Muscle of arm (tissue), 12 donors: ENCODE measurements around the gene OLFM1. TPM values are rescaled to one million over a fixed set of nuclear protein-coding genes. Genes with fewer than 3 reads are reported as not detected.
"Not testable (repeated sequence)": the region's sequence is repeated elsewhere in the genome, so short reads cannot be mapped to it uniquely, and the experiment has no call there.

ENCODE experiments used
- DNase-seq: peaks from one replicate; pipeline ENCODE4 v3.0.0-alpha.2; 2013
- polyA plus RNA-seq, 12 donors: library from polyadenylated mRNA; unstranded; fragments of 120-200 nt; gene quantifications; one replicate each; pipeline ENCODE4 v1.2.1, GENCODE V29; 2013; ENCODE audit not compliant: insufficient read length in 12 of 12

Gene OLFM1
- polyA plus RNA-seq, 12 donors, result 2.8 to 25.7 (median 4.2) TPM; not detected in 1

DNA sequence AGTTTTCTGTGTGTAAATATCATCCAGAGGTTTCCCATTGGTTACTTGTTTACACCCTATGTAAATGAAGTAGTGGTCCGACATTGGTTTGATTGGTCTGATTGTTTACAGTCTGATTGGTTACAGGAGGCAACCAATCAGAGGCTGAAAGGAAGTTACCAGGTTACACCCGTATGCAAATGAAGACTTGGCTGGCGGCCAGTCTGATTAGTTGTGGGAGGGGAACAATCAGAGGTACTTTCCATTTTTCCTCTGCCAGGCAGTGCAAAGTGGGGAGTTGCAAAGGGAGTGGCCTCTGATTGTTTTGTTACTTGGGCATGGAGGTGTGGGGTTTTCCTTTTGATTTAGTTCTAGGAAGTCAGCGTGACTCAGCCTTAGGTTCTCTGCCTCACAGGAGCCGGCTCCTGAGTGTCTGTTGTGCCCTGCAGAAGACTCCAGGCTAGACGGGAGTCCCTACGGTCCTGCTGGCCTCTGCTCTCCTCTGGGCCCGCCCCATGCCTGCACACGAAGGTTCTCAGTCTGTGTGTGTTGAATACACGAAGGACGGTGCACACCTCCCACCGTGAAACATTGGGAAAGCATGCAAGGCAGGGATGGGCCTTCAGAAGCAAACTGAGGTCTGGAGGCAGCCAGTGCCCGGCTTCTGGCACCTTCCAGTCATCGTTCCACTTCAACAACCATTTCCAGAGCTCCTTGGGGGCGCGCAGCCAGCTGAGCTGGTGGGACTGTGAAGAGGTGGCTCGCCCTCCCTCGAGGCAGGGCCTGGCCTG, 42.9 kb downstream of the OLFM1 start:
- DNase-seq, result no peak

DNA sequence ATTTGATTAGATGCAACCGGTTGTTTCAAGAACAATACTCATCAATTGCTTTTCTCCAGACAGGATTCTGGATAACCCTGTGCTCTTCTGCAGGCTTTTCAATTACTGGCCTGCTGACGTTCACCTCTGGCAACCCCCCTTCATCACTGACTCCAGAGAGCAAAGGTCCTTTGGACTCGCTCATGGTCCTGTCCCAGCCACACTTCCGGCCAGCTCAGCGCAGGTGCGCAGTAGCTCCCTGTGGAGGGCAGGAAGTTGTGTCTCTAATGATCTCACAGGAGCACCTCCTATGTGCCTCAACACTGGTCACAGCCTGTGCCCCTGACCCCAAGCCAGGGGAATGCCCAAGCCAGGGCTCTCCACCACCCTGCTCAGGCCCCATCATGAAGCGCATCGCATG, 44.0 kb downstream of the OLFM1 start:
- DNase-seq, result no peak

DNA sequence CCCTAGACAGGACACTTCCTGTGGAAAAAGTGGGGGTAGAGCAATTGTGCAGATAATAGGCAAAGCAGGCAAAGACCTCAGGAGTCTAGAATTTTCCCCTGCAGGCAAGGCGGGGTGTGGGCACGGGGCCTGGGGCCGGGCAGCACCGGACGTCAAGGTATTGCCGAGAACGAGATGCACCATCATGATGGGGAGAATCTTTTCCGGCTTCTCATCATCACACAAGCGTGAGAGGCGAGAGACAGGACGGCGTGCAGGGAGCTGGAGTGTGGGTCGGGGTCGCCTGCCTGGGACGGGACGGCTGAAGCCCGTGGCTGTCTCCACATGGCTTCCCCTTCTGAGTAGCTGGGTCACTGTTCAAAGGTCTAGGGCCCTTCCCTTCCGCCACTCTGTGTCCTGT, 44.5 kb downstream of the OLFM1 start:
- no peak for DNase-seq

DNA sequence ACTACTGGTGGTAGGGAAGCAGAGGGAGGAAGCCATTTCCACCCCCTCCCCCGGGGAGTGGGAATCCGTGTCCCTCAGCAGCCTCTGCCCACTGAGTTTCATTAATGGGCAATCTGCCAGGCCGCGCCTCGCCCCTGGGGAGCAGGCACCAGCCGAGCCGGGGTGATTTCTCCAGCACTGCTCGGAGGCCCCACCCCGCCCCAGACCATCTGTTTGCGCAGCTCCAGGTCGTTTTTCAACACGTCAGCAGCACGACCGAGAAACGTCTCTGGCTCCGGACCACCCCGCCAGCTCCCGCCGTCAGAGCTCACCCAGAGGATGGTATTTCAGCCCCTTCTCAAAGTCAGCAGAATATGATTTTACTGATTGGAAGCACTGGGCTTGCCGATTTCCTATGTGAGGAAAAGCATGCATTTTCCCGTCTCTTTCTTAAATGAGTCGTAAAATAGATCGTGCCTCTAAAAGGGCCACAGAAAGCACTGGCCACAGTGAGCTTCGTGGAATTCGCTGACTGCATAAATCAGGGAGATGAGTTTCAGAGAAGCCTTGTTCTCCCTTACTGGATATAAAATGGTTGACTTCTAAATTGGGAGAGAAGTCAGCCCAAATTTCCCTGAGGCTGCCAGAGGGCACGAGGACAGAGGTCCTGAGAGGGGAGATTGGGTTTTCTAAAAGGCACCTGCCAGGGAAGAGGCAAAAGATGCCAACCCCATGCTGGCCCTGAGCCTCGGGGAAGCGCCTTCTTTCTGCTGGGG, 47.0 kb downstream of the OLFM1 start:
- DNase-seq, result no peak

DNA sequence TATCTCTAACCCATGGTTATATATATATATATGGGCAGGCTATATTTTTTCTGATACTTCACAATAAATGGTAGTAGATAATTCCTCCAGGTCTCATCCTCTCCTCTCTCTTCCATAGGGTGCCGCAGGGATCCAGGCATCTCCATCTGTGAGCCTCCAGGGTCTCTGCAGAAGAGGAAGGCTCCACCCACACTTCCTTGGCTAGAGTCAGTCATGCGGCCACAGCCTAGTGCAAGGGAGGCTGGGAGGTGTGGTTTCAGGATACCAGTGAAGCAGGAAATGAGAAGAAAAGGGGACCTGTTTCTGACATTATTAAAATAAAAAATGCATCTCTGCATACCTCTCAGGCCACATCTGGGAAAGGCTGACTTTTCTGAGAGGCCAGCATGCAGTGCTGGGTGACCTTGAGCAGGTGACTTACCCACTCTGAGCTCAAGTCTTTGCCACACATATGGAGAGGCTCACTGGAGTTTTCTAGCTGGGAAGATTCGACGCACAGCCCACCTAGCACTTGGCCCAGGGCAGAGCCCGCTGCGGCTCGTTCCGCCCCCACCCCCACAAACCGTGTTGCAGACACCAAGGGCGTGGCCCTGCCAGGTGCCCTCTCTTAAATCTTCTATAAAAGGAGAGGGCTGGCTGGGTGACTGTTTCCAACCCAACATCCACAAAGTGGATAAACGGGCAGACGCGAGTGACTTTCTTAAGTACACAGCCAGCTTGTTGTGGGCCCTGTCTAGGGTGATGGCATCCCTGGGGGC, 47.9 kb downstream of the OLFM1 start:
- DNase-seq, result no peak

DNA sequence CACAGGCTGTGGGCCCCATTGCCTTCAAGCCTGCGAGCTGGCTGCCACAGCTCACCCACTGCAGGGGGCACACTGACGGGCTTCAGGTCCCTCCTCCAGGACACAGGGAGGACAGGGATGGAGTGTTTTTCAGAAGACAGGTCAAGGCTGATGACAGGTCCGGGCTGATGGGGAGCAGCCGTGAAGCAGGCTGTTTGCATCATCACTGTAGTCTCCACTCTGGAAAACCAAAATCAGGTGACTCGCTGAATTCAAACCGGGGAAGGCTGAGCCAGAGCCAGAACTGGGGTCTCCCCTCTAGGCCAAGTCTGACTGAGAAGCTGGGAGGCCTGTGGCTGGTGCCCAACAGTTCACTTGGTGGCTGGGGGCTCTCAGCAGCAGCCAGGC, 48.5 kb downstream of the OLFM1 start:
- DNase-seq, result no peak

DNA sequence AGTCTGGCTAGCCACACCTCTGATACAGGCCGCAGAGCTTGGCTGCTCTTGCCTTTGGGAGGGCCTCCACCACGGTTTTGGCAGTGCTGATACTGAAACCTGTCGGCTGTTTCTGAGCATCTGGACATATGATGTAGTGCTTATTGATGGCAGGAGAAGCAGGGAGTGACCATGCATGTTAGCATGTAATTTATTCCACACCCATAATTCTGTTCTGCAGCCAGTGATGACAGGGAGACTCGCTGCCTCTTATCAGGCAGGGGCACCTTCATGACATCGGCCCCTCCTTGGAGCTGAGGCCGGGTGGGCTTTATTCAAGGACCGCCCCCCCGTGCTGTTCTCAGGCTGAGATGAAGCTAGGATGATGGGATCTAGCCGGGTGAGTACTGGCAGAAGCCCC, 49.0 kb downstream of the OLFM1 start:
- no peak for DNase-seq

DNA sequence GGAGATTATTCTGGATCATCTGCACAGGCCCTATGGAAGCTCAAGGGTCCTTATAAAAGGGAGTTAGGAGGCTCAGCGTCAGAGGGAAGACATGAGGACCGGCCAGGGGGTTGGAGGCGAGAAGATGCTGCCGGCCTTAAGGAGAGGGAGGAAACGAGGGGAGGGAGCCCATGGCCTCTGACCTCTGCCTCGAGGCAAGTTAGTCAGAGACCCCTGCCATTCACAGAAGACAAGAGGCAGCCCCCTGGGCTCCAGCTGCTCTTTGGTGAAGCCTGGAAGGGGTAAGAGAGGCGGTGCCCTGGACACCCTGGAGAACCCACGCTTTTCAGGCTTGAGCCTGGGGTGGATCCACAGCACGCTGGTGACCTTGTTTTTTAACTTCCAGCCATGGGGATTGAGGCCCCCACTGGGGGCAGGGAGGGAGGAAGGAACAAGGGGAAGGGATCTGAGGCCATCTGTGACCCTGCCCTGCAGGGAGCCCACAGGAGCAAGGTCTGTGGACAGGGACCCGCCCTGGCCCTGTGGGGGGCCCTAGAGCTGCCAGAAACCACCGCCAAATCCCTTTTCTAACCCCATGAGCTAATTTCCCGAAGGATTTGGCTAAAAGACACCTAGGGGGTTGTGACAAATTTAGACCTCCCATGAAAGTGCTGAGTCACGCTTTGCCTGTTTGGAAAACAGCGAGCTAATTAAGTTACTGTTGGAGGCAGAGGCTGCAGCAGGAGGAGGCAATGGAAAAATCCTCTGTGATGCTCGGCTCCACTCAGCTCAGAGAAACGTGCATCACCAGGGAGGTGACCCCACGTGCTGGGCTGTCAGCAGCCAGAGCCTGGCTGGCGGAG, 49.7 kb downstream of the OLFM1 start:
- no peak for DNase-seq

DNA sequence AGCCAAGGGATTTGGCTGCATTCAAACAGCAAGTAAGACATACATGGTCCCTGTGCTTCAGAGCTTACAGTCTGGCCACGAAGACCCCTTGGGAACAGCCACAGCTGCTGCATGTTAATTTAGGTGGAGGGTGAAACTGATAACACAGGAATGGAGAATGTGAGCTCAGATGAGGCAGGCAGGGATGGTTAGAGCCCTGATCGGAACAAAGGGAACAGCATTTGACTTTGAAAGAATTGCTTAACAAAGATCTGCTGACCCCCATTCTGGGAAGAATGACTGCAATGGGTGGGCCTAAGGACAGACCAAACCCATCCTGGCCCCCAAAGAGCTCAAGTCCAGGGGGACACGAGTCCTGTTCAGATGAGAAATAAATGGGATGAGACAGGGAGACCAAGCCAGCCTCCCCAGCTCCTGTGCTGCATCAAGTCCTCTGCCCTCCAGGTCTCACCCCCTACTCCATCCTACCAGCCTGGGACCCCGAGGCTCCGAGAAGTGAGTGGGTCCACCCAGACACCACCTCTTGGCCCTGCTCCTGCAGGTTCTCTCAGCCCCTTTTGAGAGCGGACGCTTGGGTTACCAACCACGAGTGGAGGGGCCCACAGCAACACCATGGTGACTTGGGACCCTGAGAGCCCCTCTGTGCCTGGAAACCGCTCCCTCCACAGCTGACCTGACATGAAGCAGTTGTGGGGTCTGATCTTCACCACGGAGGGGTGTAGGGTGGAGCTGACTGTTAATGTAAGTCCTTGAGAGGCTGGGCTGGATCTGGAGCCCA, 50.8 kb downstream of the OLFM1 start:
- DNase-seq, result no peak

DNA sequence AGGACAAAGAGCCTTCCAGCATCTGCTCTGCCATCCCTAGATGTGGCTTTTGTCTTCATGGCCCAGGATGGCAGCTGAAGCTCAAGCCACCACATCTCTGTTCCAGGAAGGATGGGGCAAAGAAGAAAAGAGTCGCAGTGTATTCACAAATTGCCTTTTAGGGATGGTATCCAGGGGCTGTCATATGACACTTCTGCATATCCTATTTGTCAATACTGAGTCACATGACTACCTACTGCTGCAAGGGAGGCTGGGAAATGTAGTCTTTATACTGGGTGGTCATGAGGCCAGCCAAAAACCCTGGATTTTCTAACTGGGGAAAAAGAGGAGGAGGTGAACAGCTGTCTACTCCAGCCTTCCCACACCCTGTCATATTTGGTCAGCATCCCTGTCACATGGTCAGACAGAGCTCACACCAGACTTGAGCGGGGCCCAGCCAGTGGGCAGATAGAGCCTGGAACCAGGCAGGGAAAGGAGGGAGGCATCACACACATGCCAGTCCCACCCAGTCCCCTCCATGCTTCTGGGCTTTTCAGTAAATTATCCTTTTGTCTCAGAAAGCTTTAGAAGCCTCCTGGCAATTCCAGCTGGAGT, 52.0 kb downstream of the OLFM1 start:
- no peak for DNase-seq

DNA sequence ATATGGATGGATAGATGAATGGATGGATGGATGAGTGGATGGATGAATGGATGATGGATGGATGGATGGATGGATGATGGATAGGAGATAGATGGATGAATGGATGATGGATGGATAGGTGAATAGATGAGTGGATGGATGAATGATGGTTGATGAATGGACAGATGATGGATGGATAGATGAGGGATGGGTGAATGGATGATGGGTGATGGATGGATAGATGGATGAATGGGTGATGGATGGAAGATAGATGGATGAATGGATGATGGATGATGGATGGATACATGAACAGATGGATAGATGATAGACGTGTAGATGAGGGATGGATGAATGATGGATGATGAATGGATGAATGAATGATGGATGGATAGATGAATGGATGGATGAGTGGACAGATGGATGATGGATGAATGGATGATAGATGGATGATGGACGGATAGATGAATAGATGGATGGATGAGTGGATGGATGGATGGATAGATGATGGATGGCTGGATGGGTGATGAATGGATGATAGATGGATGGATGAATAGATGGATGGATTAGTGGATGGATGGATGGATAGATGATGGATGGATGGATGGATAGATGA, 53.8 kb downstream of the OLFM1 start:
- DNase-seq, result no peak

DNA sequence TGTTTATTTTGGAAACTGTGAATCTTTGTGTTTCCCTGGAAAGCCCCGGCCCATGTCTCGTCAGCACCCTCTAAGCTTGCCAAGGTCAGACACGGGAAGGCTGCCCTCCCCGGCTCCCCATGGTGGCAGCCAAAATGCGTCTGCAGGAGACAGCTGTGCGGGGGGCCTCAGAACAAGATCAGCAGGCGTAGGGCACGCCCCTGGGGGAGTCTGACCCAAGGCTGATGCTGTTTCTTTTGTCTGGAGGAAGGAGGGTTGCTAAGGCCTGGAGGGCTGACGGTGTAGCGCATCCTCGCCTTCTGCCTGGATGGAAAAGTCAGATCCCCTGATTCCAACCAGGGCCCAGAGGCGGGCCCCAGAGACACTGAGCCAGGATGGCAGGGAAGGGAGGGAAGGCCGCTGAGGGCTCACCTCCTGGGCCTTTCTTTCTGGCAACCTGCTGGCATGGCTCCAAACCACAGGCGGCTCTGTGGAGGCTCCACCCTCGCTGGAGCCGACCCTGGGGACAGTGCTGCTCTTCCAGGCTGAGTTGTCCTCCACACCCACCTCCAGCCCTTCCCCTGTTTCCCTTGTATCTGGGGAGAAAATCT, 57.2 kb downstream of the OLFM1 start:
- DNase-seq, result no peak

DNA sequence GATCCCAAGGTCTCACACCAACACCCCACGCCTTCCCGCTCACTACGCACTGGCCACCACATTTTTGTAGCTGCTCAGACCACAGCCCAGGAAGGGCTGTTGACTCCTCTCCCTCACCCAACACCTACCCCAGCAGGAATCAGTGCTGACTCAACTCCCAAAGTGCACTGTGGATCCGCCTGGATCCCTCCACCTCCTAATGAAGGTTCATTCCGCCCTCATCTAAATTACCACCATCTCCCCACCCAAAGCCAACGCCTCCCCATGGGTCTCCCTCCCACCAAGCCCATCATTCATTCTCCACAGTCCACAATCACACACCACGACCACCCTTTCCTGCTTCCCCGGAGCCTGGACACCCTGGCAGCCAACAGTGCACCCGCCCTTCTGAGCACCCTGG, 57.8 kb downstream of the OLFM1 start:
- no peak for DNase-seq

DNA sequence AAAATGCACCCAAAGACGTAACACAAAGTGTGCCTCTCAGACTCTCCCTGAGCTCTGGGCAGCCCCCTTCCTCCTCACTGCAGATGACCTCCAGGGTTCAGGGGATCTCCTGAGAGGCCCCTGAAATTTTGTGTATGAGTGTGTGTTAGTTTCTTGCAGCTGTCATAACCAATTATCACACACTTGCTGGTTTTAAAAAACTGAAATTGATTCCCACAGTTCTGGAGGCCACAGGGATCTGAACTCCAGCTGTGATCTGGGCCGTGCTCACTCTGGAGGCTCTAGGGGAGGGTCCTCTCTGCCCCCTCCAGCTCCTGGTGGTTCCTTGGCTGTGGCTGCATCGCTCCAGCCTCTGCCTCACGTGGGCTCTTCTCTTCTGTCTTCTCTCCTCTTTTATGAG, 58.8 kb downstream of the OLFM1 start:
- DNase-seq, result no peak

DNA sequence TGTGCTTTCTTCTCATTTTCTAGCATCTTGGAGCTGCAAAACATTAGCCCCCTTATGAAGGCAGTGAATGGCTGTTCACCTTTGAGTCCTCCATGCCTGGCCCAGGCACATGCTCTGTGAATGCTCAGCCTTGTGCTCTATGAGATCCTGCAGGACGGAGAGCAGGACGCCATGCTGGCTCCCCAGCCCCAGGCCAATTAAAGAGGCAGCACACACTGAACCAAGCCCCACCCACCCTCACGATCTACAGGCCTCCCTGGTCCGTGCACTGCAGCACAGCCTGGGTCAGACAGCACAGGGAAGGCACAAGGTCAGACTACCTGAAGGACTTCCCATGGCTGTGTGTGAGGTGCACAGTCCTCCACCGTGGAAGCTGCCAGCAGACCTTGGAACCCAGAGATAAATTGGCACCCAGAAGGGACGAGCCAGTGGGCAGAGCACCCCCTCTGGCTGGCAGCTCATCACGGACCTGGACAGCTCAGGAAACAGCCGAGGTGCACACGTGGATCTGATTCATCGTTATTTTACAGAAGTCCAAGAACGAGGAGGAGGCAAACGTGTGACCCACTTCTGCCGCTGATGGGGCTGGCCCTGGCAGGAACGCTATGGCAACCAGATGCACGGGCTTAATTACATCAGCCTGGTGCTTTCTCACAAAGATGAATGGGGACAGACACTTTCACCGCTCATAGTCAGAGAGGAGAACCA, 59.5 kb downstream of the OLFM1 start:
- DNase-seq, result no peak

DNA sequence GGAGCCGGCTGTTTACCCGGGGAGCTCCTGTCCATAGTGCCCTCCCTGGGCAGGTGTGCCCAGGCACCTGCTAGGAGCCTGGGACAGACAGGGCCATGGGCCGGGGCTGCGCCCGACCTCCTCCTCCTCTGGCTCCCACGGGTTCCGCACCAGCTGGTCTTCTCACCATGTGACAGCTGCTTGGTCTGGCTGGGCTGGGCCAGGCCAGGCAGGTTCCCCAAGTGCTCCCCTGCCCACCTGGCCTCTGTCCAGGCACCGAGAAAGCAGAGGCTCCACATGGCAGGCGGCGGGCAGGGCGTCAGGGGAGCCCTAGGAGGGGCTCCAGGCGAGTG, 60.0 kb downstream of the OLFM1 start:
- DNase-seq, result no peak

DNA sequence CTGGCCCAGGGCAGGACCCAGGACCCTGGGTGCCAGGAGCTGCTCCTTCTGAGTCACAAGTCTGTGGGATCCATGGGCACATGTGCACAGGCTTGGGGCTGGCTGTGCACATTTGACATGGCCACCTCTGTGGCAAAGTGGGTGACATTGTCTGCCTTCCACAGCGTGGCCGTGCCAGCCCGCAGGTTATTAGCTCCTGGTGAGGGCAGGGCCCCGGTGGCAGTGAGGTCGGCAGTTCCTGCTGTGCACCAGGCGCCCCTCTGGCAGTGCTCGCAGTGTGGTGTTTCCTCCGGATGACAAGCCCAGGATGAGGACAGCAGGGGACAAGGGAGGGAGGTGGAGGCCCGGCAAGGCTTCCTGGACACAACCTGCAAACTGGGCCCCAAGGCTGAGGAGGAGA, 60.5 kb downstream of the OLFM1 start:
- no peak for DNase-seq

DNA sequence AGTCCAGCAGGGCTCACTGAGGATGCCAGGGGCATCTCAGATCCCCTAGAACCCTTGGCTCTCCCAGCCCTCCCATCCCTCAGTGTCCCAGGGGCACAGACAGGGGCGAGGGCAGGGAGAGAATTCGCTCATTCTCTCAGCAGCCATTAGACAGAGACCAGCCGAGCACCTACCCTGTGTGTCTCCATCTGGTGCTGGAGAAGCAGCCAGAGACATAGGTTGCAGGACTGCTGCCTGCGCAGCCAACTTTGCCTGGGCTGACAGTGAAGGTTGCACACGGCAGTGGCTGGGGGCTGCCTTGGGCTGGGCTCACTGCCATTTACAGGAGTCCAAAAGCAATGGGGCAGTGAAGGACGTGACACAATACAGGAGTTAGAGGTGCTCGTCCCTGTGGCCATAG, 60.9 kb downstream of the OLFM1 start:
- DNase-seq, result no peak

DNA sequence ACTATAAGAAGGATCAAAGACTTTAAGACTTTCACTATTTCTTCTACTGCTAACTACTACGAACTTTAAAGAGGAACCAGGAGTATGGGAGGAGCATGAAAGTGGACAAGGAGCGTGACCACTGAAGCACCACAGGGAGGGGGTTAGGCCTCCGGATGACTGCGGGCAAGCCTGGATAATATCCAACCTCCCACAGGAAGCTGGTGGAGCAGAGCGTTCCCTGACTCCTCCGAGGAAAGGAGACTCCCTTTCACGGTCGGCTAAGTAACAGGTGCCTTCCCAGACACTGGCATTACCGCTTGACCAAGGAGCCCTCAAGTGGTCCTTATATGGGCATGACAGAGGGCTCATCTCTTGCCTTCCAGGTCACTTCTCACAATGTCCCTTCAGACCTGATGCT, 62.4 kb downstream of the OLFM1 start:
- DNase-seq, result not testable (repeated sequence)
